ENCODE data around the gene IL15RA. TPM values are rescaled to one million over a fixed set of nuclear protein-coding genes. Genes with fewer than 3 reads are reported as not detected.

IL15RA gene
- total and polyA plus RNA-seq, 2 of the 8 experiments (the other 6 are each of a cell fraction or from before 2014, with no cell fraction given): 1.3 to 1.4 TPM

GRCh38 chr10:6005856-6006395 lies 28.6 kb upstream of the IL15RA start:
- H3K4me2 ChIP-seq (ENCODE audit: insufficient read depth in 1 of 2, low read depth in 2 of 2, low read length in 2 of 2): no peak overlapping the region
- no peak for TF ChIP-seq HDAC2 (IDR thresholded peaks at IDR 0.05; ENCODE audit: borderline replicate concordance in 1 of 2, low read depth in 2 of 2, low read length in 2 of 2)

More at GRCh38 chr10:6005856-6006395, 28.6 kb upstream of the IL15RA start:
- no peak overlapping the region for H3K27ac ChIP-seq (ENCODE audit: low read depth, low read length)
- WGBS, 2 experiments (ENCODE audit: extremely low coverage in 1 of 2, insufficient coverage in 1 of 2, insufficient read length in 1 of 2, insufficient replicate concordance in 2 of 2, low coverage in 1 of 2, low lambda C conversion rate in 2 of 2, missing lambda C conversion rate in 1 of 2): 90% methylated on average over 8 of the region's 8 CpGs; no CpG with 5 or more reads in 1 of the 2 experiments
- no peak overlapping the region for H4K91ac ChIP-seq (replicated peaks; ENCODE audit: insufficient read length, low read length)
- H3K4me3 ChIP-seq (ENCODE audit: extremely low read depth in 1 of 4, insufficient read depth in 2 of 4, low read depth in 3 of 4, low read length in 4 of 4): no peak overlapping the region
- FAIRE-seq (no peak), DNase-seq (ENCODE audit: low read depth in 1 of 2, low spot score in 2 of 2) (no peak)
- no peaks in the 10 kb centered on the region for H3K79me1 ChIP-seq (ENCODE audit: low read depth, low read length)
- H2BK20ac ChIP-seq (ENCODE audit: low read length): no peak overlapping the region
- H4K20me1 ChIP-seq (replicated peaks in 1 of 2; ENCODE audit: control insufficient read depth in 1 of 2, insufficient read depth in 2 of 2, low read length in 2 of 2): no peaks in the 10 kb centered on the region
- H3K27me3 ChIP-seq (replicated peaks in 1 of 4; ENCODE audit: control insufficient read depth in 3 of 4, extremely low read depth in 1 of 4, insufficient read depth in 3 of 4, low read length in 3 of 4): no peaks in the 10 kb centered on the region
- peaks cover 4 to 8% of the 10 kb centered on the region in 2 experiments; a peak in 3 of 4 replicates for H3K9me3 ChIP-seq (ENCODE audit: insufficient read depth in 2 of 2, low read depth in 1 of 2, low read length in 1 of 2)
- no peak overlapping the region for H3K14ac ChIP-seq (ENCODE audit: insufficient read length)
- H4K5ac ChIP-seq (ENCODE audit: insufficient read length, low read depth, low read length): no peak overlapping the region
- no peaks in the 10 kb centered on the region for H3K36me3 ChIP-seq (ENCODE audit: control insufficient read depth in 2 of 4, insufficient read depth in 4 of 4, low read length in 3 of 4)
- no peak overlapping the region for H3K23ac ChIP-seq (ENCODE audit: insufficient read length)
- H3K18ac ChIP-seq (ENCODE audit: extremely low read depth, low read length): no peak overlapping the region
- H3K79me2 ChIP-seq (ENCODE audit: control insufficient read depth in 1 of 2, insufficient read depth in 2 of 2, low read length in 2 of 2): no peaks in the 10 kb centered on the region
- CTCF ChIA-PET (ENCODE audit: partially characterized antibody): interaction anchor here (1.2 to 1.5 kb wide), 2 partner anchors 8 to 54 kb away, joined by 3 to 5 read pairs; no protein-coding TSS in a partner anchor
- no peak overlapping the region for H2BK12ac ChIP-seq (ENCODE audit: low read depth, low read length)
- peak overlapping the region; percentile 25; the same call in 1 of the 2 replicates for H2AFZ ChIP-seq (ENCODE audit: low read length)
- H3K23me2 ChIP-seq (ENCODE audit: low read depth, low read length): no peaks in the 10 kb centered on the region
- H2AK5ac ChIP-seq (ENCODE audit: low read depth, low read length): no peak overlapping the region
- H3K4ac ChIP-seq (replicated peaks; ENCODE audit: insufficient read length, low read depth, low read length): no peak overlapping the region
- no peak overlapping the region for H2BK5ac ChIP-seq (ENCODE audit: low read depth, low read length)
- no peak overlapping the region for H4K8ac ChIP-seq (ENCODE audit: extremely low read depth, insufficient read depth, low read length)
- H2BK15ac ChIP-seq (ENCODE audit: low read length): no peak overlapping the region
- H3K9ac ChIP-seq (replicated peaks in 1 of 4; ENCODE audit: extremely low read depth in 1 of 4, low read depth in 3 of 4, low read length in 3 of 4): no peak overlapping the region
- peaks cover 0 to 3% (median under 1%) of the 10 kb centered on the region in 4 experiments; a peak in 1 of 7 replicates for H3K4me1 ChIP-seq (replicated peaks in 1 of 4; ENCODE audit: control insufficient read depth in 3 of 4, insufficient read depth in 4 of 4, low read length in 3 of 4)
- no peak overlapping the region for H3K56ac ChIP-seq (replicated peaks; ENCODE audit: insufficient read length, low read depth, low read length)
- POLR2A ChIA-PET (ENCODE audit: partially characterized antibody): interaction anchor here (0.6 kb wide), 1 partner anchor 141 kb away, joined by 3 read pairs; no protein-coding TSS in a partner anchor
- H2BK120ac ChIP-seq (replicated peaks; ENCODE audit: low read depth, low read length): no peak overlapping the region
